GM12892 (cell line): ENCODE results near the gene GNAT3.

ENCODE experiments used
- POLR2A ChIP-seq: IDR thresholded peaks from 2 replicates; pipeline ENCODE4 v1.6.1; 2011; ENCODE audit warnings: low read depth, low read length, control low read depth
- POLR2AphosphoS5 ChIP-seq: IDR thresholded peaks from 2 replicates; pipeline ENCODE4 v1.6.1; 2011; ENCODE audit warnings: low read depth, low read length, control low read depth
- TAF1 ChIP-seq: IDR thresholded peaks from 2 replicates; pipeline ENCODE4 v1.6.1; 2011; ENCODE audit warnings: low read depth, mild to moderate bottlenecking, control low read depth, low read length, borderline replicate concordance

DNA sequence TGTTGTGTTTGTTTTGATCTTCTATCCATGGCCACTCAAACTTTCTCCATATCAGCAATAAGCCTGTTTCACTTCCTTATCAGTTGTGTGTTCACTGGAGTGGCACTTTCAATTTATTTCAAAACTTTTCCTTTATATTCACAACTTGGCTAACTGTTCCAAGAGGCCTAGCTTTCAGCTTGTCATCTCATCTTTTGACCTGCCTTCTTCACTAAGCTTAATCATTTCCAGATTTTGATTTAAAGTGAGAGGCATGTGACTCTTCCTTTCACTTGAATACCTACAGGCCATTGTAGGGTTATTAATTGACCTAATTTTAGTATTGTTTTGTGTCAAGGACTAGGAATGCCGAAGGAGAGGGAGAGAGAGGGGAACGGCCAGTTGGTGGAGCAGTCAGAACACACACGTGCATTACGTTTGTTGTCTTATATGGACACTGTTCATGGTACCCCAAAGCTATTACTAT lies 5.5 kb upstream of the GNAT3 start:
- no peak for TF ChIP-seq TAF1
- TF ChIP-seq POLR2A = no peak
- no peak for TF ChIP-seq POLR2AphosphoS5
